ENCODE measurements around the gene ERVH48-1.
"Not testable (repeated sequence)": the region's sequence is repeated elsewhere in the genome, so short reads cannot be mapped to it uniquely, and the experiment has no call there.

DNA sequence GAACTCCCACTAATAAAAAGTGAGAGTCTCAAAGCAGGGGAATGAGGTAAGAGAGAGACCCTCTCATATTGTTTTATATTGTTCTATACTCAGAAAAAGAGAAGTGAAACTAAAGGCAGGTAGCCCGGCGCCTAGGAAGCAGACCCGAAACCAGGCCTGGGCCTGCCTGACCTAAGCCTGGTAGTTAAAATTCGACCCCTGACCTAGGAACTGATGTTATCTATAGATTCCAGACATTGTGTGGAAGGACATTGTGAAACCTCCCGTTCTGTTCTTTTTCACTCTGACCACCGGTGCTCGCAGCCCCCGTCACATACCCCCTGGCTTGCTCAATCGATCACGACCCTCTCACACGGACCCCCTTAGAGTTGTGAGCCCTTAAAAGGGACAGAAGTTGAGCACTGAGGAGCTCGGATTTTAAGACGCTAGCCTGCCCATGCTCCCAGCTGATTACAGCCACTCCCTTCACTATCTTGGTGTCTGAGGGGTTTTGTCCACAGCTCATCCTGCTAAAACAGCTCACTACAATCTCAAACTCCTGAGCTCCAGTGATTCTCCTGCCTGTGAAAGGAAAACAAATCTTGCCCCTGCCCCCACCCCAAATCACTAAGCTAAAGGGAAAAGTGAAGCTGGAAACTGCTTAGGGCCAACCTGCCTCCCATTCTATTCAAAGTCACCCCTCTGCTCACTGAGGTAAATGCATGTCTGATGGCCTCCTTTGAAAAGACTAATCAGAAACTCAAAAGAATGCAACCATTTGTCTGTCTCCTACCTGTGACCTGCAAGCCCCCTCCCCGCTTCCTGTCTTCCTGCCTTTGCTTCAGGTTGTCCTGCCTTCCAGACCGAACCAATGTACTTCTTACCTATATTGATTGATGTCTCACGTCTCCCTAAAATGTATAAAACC lies 11.9 kb upstream of the ERVH48-1 start:
- TF ChIP-seq POLR2A, POLR2AphosphoS5 (IDR thresholded peaks at IDR 0.05): not testable (repeated sequence)
- TF ChIP-seq, protein P1, sequence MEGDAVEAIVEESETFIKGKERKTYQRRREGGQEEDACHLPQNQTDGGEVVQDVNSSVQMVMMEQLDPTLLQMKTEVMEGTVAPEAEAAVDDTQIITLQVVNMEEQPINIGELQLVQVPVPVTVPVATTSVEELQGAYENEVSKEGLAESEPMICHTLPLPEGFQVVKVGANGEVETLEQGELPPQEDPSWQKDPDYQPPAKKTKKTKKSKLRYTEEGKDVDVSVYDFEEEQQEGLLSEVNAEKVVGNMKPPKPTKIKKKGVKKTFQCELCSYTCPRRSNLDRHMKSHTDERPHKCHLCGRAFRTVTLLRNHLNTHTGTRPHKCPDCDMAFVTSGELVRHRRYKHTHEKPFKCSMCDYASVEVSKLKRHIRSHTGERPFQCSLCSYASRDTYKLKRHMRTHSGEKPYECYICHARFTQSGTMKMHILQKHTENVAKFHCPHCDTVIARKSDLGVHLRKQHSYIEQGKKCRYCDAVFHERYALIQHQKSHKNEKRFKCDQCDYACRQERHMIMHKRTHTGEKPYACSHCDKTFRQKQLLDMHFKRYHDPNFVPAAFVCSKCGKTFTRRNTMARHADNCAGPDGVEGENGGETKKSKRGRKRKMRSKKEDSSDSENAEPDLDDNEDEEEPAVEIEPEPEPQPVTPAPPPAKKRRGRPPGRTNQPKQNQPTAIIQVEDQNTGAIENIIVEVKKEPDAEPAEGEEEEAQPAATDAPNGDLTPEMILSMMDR (IDR thresholded peaks at IDR 0.05 in 8 of 11, conservative IDR thresholded peaks at IDR 0.05 in 3 of 11), result not testable (repeated sequence)

Data from spleen (tissue), 7 donors.